DOHH2 (cell line): ENCODE measurements around the gene PPHLN1.
"Not testable (repeated sequence)": the region's sequence is repeated elsewhere in the genome, so short reads cannot be mapped to it uniquely, and the experiment has no call there.

Experiments used
- H3F3A ChIP-seq: fragments of 200-600 bp; sonication (generic), shearing (Covaris generic); 2 replicates; pipeline ENCODE4 v1.6.0; 2016; ENCODE audit warnings: antibody characterized with exemption, mild to moderate bottlenecking; ENCODE audit not compliant: control insufficient read depth, insufficient read depth
- H3K27ac ChIP-seq: fragments of 200-600 bp; sonication (generic); 2 replicates; pipeline ENCODE4 v1.5.1; 2014; ENCODE audit warnings: low read depth, mild to moderate bottlenecking, low read length, moderate library complexity
- H3K27me3 ChIP-seq: fragments of 200-600 bp; sonication (generic); 2 replicates; pipeline ENCODE4 v1.6.1; 2014; ENCODE audit warnings: mild to moderate bottlenecking, low read length, mixed read lengths; ENCODE audit not compliant: control insufficient read depth
- H3K36me3 ChIP-seq: fragments of 200-600 bp; sonication (generic); 2 replicates; pipeline ENCODE4 v1.6.1; 2014; ENCODE audit warnings: mild to moderate bottlenecking, low read length, moderate library complexity, mixed read lengths; ENCODE audit not compliant: control insufficient read depth
- H3K4me1 ChIP-seq: fragments of 200-600 bp; sonication (generic); 2 replicates; pipeline ENCODE4 v1.6.1; 2014; ENCODE audit warnings: mild to moderate bottlenecking, low read length, mixed read lengths; ENCODE audit not compliant: control insufficient read depth
- H3K4me2 ChIP-seq: fragments of 200-600 bp; sonication (generic); 2 replicates; pipeline ENCODE4 v1.6.0; 2014; ENCODE audit warnings: mild to moderate bottlenecking, low read length, moderate library complexity
- H3K4me3 ChIP-seq: fragments of 200-600 bp; sonication (generic); 2 replicates; pipeline ENCODE4 v1.5.1; 2014; ENCODE audit warnings: mild to moderate bottlenecking, low read length, mixed read lengths
- H3K79me2 ChIP-seq: fragments of 200-600 bp; sonication (generic); 2 replicates; pipeline ENCODE4 v1.6.1; 2014; ENCODE audit warnings: mild to moderate bottlenecking, low read length, mixed read lengths; ENCODE audit not compliant: control insufficient read depth
- H3K9me2 ChIP-seq: fragments of 200-600 bp; sonication (generic); replicated peaks from 2 replicates; pipeline ENCODE4 v1.6.1; 2014; ENCODE audit warnings: mild to moderate bottlenecking, low read length, mixed read lengths; ENCODE audit not compliant: control insufficient read depth
- H3K9me3 ChIP-seq: fragments of 200-600 bp; sonication (generic); 2 replicates; pipeline ENCODE4 v1.6.1; 2014; ENCODE audit warnings: antibody characterized with exemption, low read length, mixed read lengths; ENCODE audit not compliant: control insufficient read depth, insufficient read depth
- H4K20me1 ChIP-seq: fragments of 200-600 bp; sonication (generic); 2 replicates; pipeline ENCODE4 v1.6.0; 2014; ENCODE audit warnings: low read depth, mild to moderate bottlenecking, antibody characterized with exemption, low read length, moderate library complexity; ENCODE audit not compliant: control insufficient read depth, insufficient read depth
- EZH2phosphoT487 ChIP-seq: fragments of 200-600 bp; sonication (generic); IDR thresholded peaks from 2 replicates; pipeline ENCODE4 v1.6.1; 2017; ENCODE audit warnings: borderline replicate concordance, mild to moderate bottlenecking, antibody characterized with exemption, low read length, moderate library complexity, mixed read lengths
- TF ChIP-seq, protein P1 (sequence below): fragments of 200-600 bp; sonication (generic); IDR thresholded peaks from one replicate; pipeline ENCODE4 v1.5.1; 2014; ENCODE audit warnings: antibody characterized with exemption, mild to moderate bottlenecking, low read depth, low read length; ENCODE audit not compliant: poor library complexity, severe bottlenecking

PPHLN1 gene

GRCh38 chr12:42346403-42347002 lies 20.5 kb downstream of the PPHLN1 start:
- Histone ChIP-seq H3K4me2 (no peak overlapping the region), H3K36me3 (peaks cover 34% of the 10 kb centered on the region), H3K9me2 (no peaks in the 10 kb centered on the region), H3K27ac (no peak overlapping the region), H3K9me3 (no peaks in the 10 kb centered on the region), H3K79me2 (peaks cover 61% of the 10 kb centered on the region), H3K4me3 (no peak overlapping the region), H4K20me1 (0 out of 2 replicates have a peak, but pooled peaks cover 3% of the 10 kb centered on the region), H3K27me3 (no peaks in the 10 kb centered on the region), H3F3A (0 out of 2 replicates have a peak, but pooled peaks cover 3% of the 10 kb centered on the region), H3K4me1 (peaks cover 4% of the 10 kb centered on the region)
- TF ChIP-seq, protein P1, sequence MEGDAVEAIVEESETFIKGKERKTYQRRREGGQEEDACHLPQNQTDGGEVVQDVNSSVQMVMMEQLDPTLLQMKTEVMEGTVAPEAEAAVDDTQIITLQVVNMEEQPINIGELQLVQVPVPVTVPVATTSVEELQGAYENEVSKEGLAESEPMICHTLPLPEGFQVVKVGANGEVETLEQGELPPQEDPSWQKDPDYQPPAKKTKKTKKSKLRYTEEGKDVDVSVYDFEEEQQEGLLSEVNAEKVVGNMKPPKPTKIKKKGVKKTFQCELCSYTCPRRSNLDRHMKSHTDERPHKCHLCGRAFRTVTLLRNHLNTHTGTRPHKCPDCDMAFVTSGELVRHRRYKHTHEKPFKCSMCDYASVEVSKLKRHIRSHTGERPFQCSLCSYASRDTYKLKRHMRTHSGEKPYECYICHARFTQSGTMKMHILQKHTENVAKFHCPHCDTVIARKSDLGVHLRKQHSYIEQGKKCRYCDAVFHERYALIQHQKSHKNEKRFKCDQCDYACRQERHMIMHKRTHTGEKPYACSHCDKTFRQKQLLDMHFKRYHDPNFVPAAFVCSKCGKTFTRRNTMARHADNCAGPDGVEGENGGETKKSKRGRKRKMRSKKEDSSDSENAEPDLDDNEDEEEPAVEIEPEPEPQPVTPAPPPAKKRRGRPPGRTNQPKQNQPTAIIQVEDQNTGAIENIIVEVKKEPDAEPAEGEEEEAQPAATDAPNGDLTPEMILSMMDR = no peak
- TF ChIP-seq EZH2phosphoT487 = no peak

DNA sequence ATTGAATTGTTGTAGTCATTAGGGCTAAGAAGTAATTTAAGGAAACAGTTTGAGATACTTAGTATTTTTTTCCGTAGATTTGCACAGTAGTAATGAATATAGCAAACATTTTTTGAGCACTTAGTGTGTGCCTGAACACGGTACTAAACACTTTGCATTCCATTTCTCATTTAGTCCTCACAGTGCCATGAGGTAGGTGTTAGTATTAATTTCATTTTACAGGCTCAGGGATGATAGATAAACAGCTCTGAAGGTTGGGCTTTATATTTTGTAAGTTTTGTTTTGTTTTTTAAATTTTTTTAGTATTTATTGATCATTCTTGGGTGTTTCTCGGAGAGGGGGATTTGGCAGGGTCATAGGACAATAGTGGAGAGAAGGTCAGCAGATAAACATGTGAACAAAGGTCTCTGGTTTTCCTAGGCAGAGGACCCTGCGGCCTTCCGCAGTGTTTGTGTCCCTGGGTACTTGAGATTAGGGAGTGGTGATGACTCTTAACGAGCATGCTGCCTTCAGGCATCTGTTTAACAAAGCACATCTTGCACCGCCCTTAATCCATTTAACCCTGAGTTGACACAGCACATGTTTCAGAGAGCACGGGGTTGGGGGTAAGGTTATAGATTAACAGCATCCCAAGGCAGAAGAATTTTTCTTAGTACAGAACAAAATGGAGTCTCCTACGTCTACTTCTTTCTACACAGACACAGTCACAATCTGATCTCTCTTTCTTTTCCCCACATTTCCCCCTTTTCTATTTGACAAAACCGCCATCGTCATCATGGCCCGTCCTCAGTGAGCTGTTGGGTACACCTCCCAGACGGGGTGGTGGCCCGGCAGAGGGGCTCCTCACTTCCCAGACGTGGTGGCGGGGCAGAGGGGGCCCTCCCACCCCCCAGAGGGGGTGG lies 23.4 kb downstream of the PPHLN1 start:
- not testable (repeated sequence) for H3K4me2 ChIP-seq, H3K4me1 ChIP-seq, H3K27me3 ChIP-seq, H3K9me3 ChIP-seq, H3K4me3 ChIP-seq, H3K27ac ChIP-seq, H4K20me1 ChIP-seq, H3F3A ChIP-seq, H3K9me2 ChIP-seq
- Histone ChIP-seq H3K79me2 (peaks cover 40% of the 10 kb centered on the region), H3K36me3 (peaks cover 32% of the 10 kb centered on the region)

DNA sequence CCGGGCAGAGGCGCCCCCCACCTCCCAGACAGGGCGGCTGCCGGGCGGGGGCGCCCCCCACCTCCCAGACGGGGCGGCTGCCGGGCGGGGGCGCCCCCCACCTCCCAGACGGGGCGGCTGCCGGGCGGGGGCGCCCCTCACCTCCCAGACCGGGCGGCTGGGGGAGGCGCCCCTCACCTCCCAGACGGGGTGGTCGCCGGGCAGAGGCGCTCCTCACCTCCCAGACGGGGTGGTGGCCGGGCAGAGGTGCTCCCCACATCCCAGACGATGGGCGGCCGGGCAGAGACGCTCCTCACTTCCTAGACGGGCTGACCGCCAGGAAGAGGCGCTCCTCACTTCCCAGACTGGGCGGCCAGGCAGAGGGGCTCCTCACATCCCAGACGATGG lies 24.0 kb downstream of the PPHLN1 start:
- H3K9me3 ChIP-seq, H3F3A ChIP-seq, H3K4me3 ChIP-seq, H4K20me1 ChIP-seq, H3K4me2 ChIP-seq, H3K27ac ChIP-seq, H3K9me2 ChIP-seq, H3K27me3 ChIP-seq, H3K4me1 ChIP-seq: not testable (repeated sequence)
- Histone ChIP-seq H3K79me2 (peaks cover 34% of the 10 kb centered on the region), H3K36me3 (peaks cover 34% of the 10 kb centered on the region)

- Histone ChIP-seq H3K27me3 (no peaks in the 10 kb centered on the region), H3F3A (peaks cover 3% of the 10 kb centered on the region; the same call in 1 of the 2 replicates), H3K79me2 (peaks cover 6% of the 10 kb centered on the region), H3K27ac (no peak overlapping the region), H3K4me2 (no peak overlapping the region), H4K20me1 (no peaks in the 10 kb centered on the region), H3K4me1 (peaks cover 8% of the 10 kb centered on the region), H3K9me3 (no peaks in the 10 kb centered on the region), H3K36me3 (peaks cover 46% of the 10 kb centered on the region), H3K4me3 (no peak overlapping the region), H3K9me2 (no peaks in the 10 kb centered on the region)
- TF ChIP-seq, protein P1 = no peak
- no peak for TF ChIP-seq EZH2phosphoT487
These were observed 30.4 kb downstream of the PPHLN1 start for GRCh38 chr12:42356344-42356743.
